Measurements from ENCODE around the gene DIP2A. TPM values are rescaled to one million over a fixed set of nuclear protein-coding genes. Genes with fewer than 3 reads are reported as not detected.
"Not testable (repeated sequence)": the region's sequence is repeated elsewhere in the genome, so short reads cannot be mapped to it uniquely, and the experiment has no call there.

Gene DIP2A
- polyA plus RNA-seq, 1 donor from 2014 or later, result 45.0 TPM

DNA sequence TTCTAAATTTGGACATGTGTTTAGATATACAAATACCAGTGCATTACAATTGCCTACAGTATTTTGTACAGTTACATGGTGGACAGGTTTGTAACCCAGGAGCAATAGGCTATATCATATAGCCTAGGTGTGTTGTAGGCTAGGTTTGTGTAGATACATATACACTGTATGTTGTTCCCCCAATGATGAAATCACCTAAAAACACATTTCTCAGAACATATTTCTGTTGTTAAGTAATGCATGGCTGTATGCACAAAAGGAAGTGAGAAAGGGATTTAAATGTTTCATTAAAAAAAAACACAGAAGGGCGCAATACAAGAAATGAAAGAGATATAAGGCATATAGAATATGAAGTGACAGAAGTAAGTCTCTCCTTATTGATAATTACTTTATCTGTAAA lies 114.2 kb downstream of the DIP2A start:
- Histone ChIP-seq H3K4me3 (ENCODE audit: low read length) (no peak overlapping the region), H3K79me2 (replicated peaks; ENCODE audit: insufficient read depth, low read length) (no peaks in the 10 kb centered on the region), H3K27me3 (ENCODE audit: insufficient read depth, low read depth, low read length) (no peaks in the 10 kb centered on the region), H4K20me1 (ENCODE audit: insufficient read depth) (no peaks in the 10 kb centered on the region), H3F3A (ENCODE audit: insufficient read depth, low read length, poor library complexity, severe bottlenecking) (no peaks in the 10 kb centered on the region), H3K36me3 (ENCODE audit: insufficient read depth, low read length) (peaks cover 16% of the 10 kb centered on the region), H3K9me2 (ENCODE audit: insufficient read depth, low read length) (no peaks in the 10 kb centered on the region), H3K9me3 (ENCODE audit: low read length) (peaks cover 4% of the 10 kb centered on the region), H3K9ac (ENCODE audit: low read length) (no peak overlapping the region), H3K27ac (ENCODE audit: low read length) (no peak overlapping the region), H2AFZ (ENCODE audit: low read depth, low read length) (no peak overlapping the region), H3K4me2 (ENCODE audit: low read length) (no peak overlapping the region)
- no peak for TF ChIP-seq MXI1 (conservative IDR thresholded peaks at IDR 0.05; ENCODE audit: poor library complexity, severe bottlenecking)
- TF ChIP-seq, protein P1, sequence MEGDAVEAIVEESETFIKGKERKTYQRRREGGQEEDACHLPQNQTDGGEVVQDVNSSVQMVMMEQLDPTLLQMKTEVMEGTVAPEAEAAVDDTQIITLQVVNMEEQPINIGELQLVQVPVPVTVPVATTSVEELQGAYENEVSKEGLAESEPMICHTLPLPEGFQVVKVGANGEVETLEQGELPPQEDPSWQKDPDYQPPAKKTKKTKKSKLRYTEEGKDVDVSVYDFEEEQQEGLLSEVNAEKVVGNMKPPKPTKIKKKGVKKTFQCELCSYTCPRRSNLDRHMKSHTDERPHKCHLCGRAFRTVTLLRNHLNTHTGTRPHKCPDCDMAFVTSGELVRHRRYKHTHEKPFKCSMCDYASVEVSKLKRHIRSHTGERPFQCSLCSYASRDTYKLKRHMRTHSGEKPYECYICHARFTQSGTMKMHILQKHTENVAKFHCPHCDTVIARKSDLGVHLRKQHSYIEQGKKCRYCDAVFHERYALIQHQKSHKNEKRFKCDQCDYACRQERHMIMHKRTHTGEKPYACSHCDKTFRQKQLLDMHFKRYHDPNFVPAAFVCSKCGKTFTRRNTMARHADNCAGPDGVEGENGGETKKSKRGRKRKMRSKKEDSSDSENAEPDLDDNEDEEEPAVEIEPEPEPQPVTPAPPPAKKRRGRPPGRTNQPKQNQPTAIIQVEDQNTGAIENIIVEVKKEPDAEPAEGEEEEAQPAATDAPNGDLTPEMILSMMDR (IDR thresholded peaks at IDR 0.05; ENCODE audit: poor library complexity, severe bottlenecking), result no peak
- no peak for TF ChIP-seq EZH2 (IDR thresholded peaks at IDR 0.05; ENCODE audit: borderline replicate concordance, insufficient read depth, low read length, poor library complexity, severe bottlenecking)
- TF ChIP-seq, protein P2, sequence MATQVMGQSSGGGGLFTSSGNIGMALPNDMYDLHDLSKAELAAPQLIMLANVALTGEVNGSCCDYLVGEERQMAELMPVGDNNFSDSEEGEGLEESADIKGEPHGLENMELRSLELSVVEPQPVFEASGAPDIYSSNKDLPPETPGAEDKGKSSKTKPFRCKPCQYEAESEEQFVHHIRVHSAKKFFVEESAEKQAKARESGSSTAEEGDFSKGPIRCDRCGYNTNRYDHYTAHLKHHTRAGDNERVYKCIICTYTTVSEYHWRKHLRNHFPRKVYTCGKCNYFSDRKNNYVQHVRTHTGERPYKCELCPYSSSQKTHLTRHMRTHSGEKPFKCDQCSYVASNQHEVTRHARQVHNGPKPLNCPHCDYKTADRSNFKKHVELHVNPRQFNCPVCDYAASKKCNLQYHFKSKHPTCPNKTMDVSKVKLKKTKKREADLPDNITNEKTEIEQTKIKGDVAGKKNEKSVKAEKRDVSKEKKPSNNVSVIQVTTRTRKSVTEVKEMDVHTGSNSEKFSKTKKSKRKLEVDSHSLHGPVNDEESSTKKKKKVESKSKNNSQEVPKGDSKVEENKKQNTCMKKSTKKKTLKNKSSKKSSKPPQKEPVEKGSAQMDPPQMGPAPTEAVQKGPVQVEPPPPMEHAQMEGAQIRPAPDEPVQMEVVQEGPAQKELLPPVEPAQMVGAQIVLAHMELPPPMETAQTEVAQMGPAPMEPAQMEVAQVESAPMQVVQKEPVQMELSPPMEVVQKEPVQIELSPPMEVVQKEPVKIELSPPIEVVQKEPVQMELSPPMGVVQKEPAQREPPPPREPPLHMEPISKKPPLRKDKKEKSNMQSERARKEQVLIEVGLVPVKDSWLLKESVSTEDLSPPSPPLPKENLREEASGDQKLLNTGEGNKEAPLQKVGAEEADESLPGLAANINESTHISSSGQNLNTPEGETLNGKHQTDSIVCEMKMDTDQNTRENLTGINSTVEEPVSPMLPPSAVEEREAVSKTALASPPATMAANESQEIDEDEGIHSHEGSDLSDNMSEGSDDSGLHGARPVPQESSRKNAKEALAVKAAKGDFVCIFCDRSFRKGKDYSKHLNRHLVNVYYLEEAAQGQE (IDR thresholded peaks at IDR 0.05; ENCODE audit: borderline replicate concordance), result no peak
- TF ChIP-seq TAF1 (IDR thresholded peaks at IDR 0.05; ENCODE audit: low read depth), result no peak
- TF ChIP-seq EP300 (conservative IDR thresholded peaks at IDR 0.05; ENCODE audit: poor library complexity, severe bottlenecking), result no peak
- TF ChIP-seq SMC3 (conservative IDR thresholded peaks at IDR 0.05; ENCODE audit: poor library complexity), result no peak
- no peak for TF ChIP-seq RAD21 (conservative IDR thresholded peaks at IDR 0.05)
- no peak for TF ChIP-seq POLR2AphosphoS5 (IDR thresholded peaks at IDR 0.05)

DNA sequence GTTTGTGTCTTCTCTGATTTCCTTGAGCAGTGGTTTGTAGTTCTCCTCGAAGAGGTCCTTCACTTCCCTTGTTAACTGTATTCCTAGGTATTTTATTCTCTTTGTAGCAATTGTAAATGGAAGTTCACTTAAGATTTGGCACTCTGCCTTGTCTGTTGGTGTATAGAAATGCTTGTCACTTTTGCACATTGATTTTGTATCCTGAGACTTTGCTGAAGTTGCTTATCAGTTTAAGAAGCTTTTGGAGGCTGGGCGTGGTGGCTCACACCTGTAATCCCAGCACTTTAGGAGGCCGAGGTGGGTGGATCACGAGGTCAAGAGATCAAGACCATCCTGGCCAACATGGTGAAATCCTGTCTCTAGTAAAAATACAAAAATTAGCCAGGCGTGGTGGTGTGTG lies 119.1 kb downstream of the DIP2A start:
- H3K4me3 ChIP-seq (ENCODE audit: low read length); H3K9ac ChIP-seq (ENCODE audit: low read length); H3K9me2 ChIP-seq (ENCODE audit: insufficient read depth, low read length); H3K4me2 ChIP-seq (ENCODE audit: low read length); H3K27me3 ChIP-seq (ENCODE audit: insufficient read depth, low read depth, low read length); H3K79me2 ChIP-seq (replicated peaks; ENCODE audit: insufficient read depth, low read length); H4K20me1 ChIP-seq (ENCODE audit: insufficient read depth); H3K36me3 ChIP-seq (ENCODE audit: insufficient read depth, low read length); H3K27ac ChIP-seq (ENCODE audit: low read length); H2AFZ ChIP-seq (ENCODE audit: low read depth, low read length); H3K9me3 ChIP-seq (ENCODE audit: low read length); H3F3A ChIP-seq (ENCODE audit: insufficient read depth, low read length, poor library complexity, severe bottlenecking): not testable (repeated sequence)

DNA sequence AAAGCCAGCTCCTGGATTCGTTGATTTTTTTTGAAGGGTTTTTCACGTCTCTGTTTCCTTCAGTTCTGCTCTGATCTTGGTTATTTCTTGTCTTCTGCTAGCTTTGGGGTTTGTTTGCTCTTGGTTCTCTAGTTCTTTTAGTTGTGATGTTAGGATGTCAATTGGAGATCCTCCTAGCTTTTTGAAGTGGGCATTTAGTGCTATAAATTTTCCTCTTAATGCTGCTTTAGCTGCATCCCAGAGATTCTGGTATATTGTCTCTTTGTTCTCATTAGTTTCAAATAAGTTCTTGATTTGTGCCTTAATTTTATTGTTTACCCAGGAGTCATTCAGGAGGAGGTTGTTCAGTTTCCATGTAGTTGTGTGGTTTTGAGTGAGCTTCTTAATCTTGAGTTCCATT lies 120.7 kb downstream of the DIP2A start:
- H3K27ac ChIP-seq (ENCODE audit: low read length); H3K36me3 ChIP-seq (ENCODE audit: insufficient read depth, low read length); H3K9me2 ChIP-seq (ENCODE audit: insufficient read depth, low read length); H3K4me3 ChIP-seq (ENCODE audit: low read length); H3K79me2 ChIP-seq (replicated peaks; ENCODE audit: insufficient read depth, low read length); H3K9ac ChIP-seq (ENCODE audit: low read length); H3F3A ChIP-seq (ENCODE audit: insufficient read depth, low read length, poor library complexity, severe bottlenecking); H3K9me3 ChIP-seq (ENCODE audit: low read length); H4K20me1 ChIP-seq (ENCODE audit: insufficient read depth); H2AFZ ChIP-seq (ENCODE audit: low read depth, low read length); H3K4me2 ChIP-seq (ENCODE audit: low read length); H3K27me3 ChIP-seq (ENCODE audit: insufficient read depth, low read depth, low read length): not testable (repeated sequence)
